ENCODE measurements around the gene TUBA4A. TPM values are rescaled to one million over a fixed set of nuclear protein-coding genes. Genes with fewer than 3 reads are reported as not detected.

TUBA4A gene
- total RNA-seq, 2 experiments from 2014 or later, result 96.0 to 186 TPM

GRCh38 chr2:219219784-219220532 is 33.8 kb downstream of the TUBA4A start:
- Histone ChIP-seq H3K36me3 (ENCODE audit: insufficient read depth, low read length) (peaks cover 48% of the 10 kb centered on the region), H3K4me1 (ENCODE audit: insufficient read depth, low read length, poor library complexity, severe bottlenecking) (peaks cover 10% of the 10 kb centered on the region), H3K27ac (ENCODE audit: low read depth, low read length, poor library complexity, severe bottlenecking) (no peak overlapping the region), H3K4me2 (ENCODE audit: low read length) (no peak overlapping the region), H3K79me2 (ENCODE audit: insufficient read depth, low read depth, low read length) (no peaks in the 10 kb centered on the region), H4K20me1 (ENCODE audit: insufficient read depth, low read length) (no peaks in the 10 kb centered on the region), H3K9me2 (ENCODE audit: insufficient read depth, low read length) (no peaks in the 10 kb centered on the region), H2AFZ (ENCODE audit: low read length) (no peak overlapping the region), H3K9me3 (ENCODE audit: low read length) (no peaks in the 10 kb centered on the region), H3K4me3 (ENCODE audit: low read depth, low read length, poor library complexity, severe bottlenecking) (no peak overlapping the region)
- BruUV-seq (replicated peaks), result no TSS peak
- no peak for TF ChIP-seq CTCF (conservative IDR thresholded peaks at IDR 0.05; ENCODE audit: low read length)
- TF ChIP-seq EZH2phosphoT487 (IDR thresholded peaks at IDR 0.05; ENCODE audit: borderline replicate concordance, low read depth, low read length), result no peak
- ChIA-PET POLR2A (no interaction called here), CTCF (ENCODE audit: unreplicated experiment) (no interaction called here)
- intact Hi-C loops (cut with micrococcal nuclease; ENCODE audit: unreplicated experiment), result no loop called here
- DNase-seq (ENCODE audit: low spot score), result no peak

GRCh38 chr2:219218732-219219701 is 34.7 kb downstream of the TUBA4A start, which contains the start of gene ABCB6:
Gene ABCB6 (minus strand): TSS chr2:219218958. CDS start chr2:219218673, 285 bp downstream.
- TSS peak; percentile 49 for BruUV-seq (replicated peaks)

More at GRCh38 chr2:219218732-219219701, 34.7 kb downstream of the TUBA4A start, which contains the start of gene ABCB6:
- TF ChIP-seq CTCF (conservative IDR thresholded peaks at IDR 0.05; ENCODE audit: low read length) (no peak), EZH2phosphoT487 (IDR thresholded peaks at IDR 0.05; ENCODE audit: borderline replicate concordance, low read depth, low read length) (no peak)
- H3K4me3 ChIP-seq (ENCODE audit: low read depth, low read length, poor library complexity, severe bottlenecking), result no peak within 1 kb of the TSS
- DNase-seq (ENCODE audit: low spot score), result no peak
- intact Hi-C loops (cut with micrococcal nuclease; ENCODE audit: unreplicated experiment), result no loop called here
- no peak within 1 kb of the TSS for H2AFZ ChIP-seq (ENCODE audit: low read length)
- no peaks in the 10 kb centered on the region for H3K9me3 ChIP-seq (ENCODE audit: low read length)
- ChIA-PET CTCF (ENCODE audit: unreplicated experiment) (interaction anchor here (0.5 kb wide), 1 partner anchor 11 kb away, joined by 5 read pairs; the partner anchor contains the start of genes ANKZF1 and ATG9A), POLR2A (no interaction called here)
- no peak within 1 kb of the TSS for H3K27ac ChIP-seq (ENCODE audit: low read depth, low read length, poor library complexity, severe bottlenecking)
- peaks cover 10% of the 10 kb centered on the region for H3K4me1 ChIP-seq (ENCODE audit: insufficient read depth, low read length, poor library complexity, severe bottlenecking)
- peak within 1 kb of the TSS; percentile 56; the same call in 1 of the 2 replicates for H3K4me2 ChIP-seq (ENCODE audit: low read length)
- H3K79me2 ChIP-seq (ENCODE audit: insufficient read depth, low read depth, low read length), result no peaks in the 10 kb centered on the region
- H3K9me2 ChIP-seq (ENCODE audit: insufficient read depth, low read length), result no peaks in the 10 kb centered on the region
- H4K20me1 ChIP-seq (ENCODE audit: insufficient read depth, low read length), result no peaks in the 10 kb centered on the region
- H3K36me3 ChIP-seq (ENCODE audit: insufficient read depth, low read length), result peaks cover 45% of the 10 kb centered on the region

Data from OCI-LY7 (cell line).